ENCODE results near the gene RIPOR2.

The RIPOR2 gene

GRCh38 chr6:24935366-24936152 lies at the start of gene RIPOR2:
Gene RIPOR2 (minus strand): TSS chr6:24935960. CDS start chr6:24935898, 62 bp downstream.
- DNase-seq (ENCODE audit: low read depth, low spot score) = no peak

GRCh38 chr6:24985323-24985722 lies 49.6 kb upstream of the RIPOR2 start:
- DNase-seq (ENCODE audit: low read depth, low spot score) = no peak

GRCh38 chr6:24982231-24982630 lies 46.5 kb upstream of the RIPOR2 start:
- no peak for DNase-seq (ENCODE audit: low read depth, low spot score)

- no peak for DNase-seq (ENCODE audit: low read depth, low spot score)
Measured at GRCh38 chr6:24981386-24981760, 45.6 kb upstream of the RIPOR2 start.

- DNase-seq (ENCODE audit: low read depth, low spot score) = no peak
Measured at GRCh38 chr6:24980507-24981385, 45.0 kb upstream of the RIPOR2 start.

- no peak for DNase-seq (ENCODE audit: low read depth, low spot score)
Measured at GRCh38 chr6:24979176-24979575, 43.4 kb upstream of the RIPOR2 start.

GRCh38 chr6:24974182-24975171 lies 38.7 kb upstream of the RIPOR2 start:
- DNase-seq (ENCODE audit: low read depth, low spot score) = no peak

GRCh38 chr6:24972311-24972958 lies 36.7 kb upstream of the RIPOR2 start:
- no peak for DNase-seq (ENCODE audit: low read depth, low spot score)

- no peak for DNase-seq (ENCODE audit: low read depth, low spot score)
Measured at GRCh38 chr6:24971067-24971466, 35.3 kb upstream of the RIPOR2 start.

- DNase-seq (ENCODE audit: low read depth, low spot score) = no peak
Measured at GRCh38 chr6:24969343-24969860, 33.6 kb upstream of the RIPOR2 start.

GRCh38 chr6:24968783-24969182 lies 33.0 kb upstream of the RIPOR2 start:
- no peak for DNase-seq (ENCODE audit: low read depth, low spot score)

GRCh38 chr6:24967211-24967610 lies 31.5 kb upstream of the RIPOR2 start:
- no peak for DNase-seq (ENCODE audit: low read depth, low spot score)

GRCh38 chr6:24966381-24966780 lies 30.6 kb upstream of the RIPOR2 start:
- DNase-seq (ENCODE audit: low read depth, low spot score) = no peak

GRCh38 chr6:24963887-24964570 lies 28.3 kb upstream of the RIPOR2 start:
- DNase-seq (ENCODE audit: low read depth, low spot score) = no peak

GRCh38 chr6:24963339-24963738 lies 27.6 kb upstream of the RIPOR2 start:
- no peak for DNase-seq (ENCODE audit: low read depth, low spot score)

- no peak for DNase-seq (ENCODE audit: low read depth, low spot score)
Measured at GRCh38 chr6:24961852-24962251, 26.1 kb upstream of the RIPOR2 start.

GRCh38 chr6:24960991-24961475 lies 25.3 kb upstream of the RIPOR2 start:
- DNase-seq (ENCODE audit: low read depth, low spot score) = no peak

GRCh38 chr6:24959319-24959718 lies 23.6 kb upstream of the RIPOR2 start:
- DNase-seq (ENCODE audit: low read depth, low spot score) = no peak

- no peak for DNase-seq (ENCODE audit: low read depth, low spot score)
Measured at GRCh38 chr6:24957199-24957598, 21.4 kb upstream of the RIPOR2 start.

- DNase-seq (ENCODE audit: low read depth, low spot score) = no peak
Measured at GRCh38 chr6:24953726-24954125, 18.0 kb upstream of the RIPOR2 start.
